Activated naive CD4-positive, alpha-beta T cell treated with anti-CD3 and anti-CD28 coated beads for 36 hours (primary cell): ENCODE data around the gene SAMD4B. TPM values are rescaled to one million over a fixed set of nuclear protein-coding genes. Genes with fewer than 3 reads are reported as not detected.

Experiments
- CTCF ChIA-PET: fragments of 350-600 bp; sonication (Branson Sonifier 250); formaldehyde crosslinking; loops from one replicate; lab custom pipeline; 2021; ENCODE audit warnings: antibody characterized with exemption; lab: Charles Lee
- DNase-seq: peaks from one replicate; pipeline ENCODE4 v3.0.0-alpha.2; 2020
- H3K27ac Mint-ChIP-seq: one replicate; pipeline ENCODE4 v1.8.0; 2021; ENCODE audit warnings: mild to moderate bottlenecking, mixed read lengths
- H3K27me3 Mint-ChIP-seq: one replicate; pipeline ENCODE4 v1.8.0; 2021; ENCODE audit warnings: low read depth, mixed read lengths
- H3K36me3 Mint-ChIP-seq: one replicate; pipeline ENCODE4 v1.8.0; 2021; ENCODE audit warnings: low read depth, mixed read lengths
- H3K4me1 Mint-ChIP-seq: one replicate; pipeline ENCODE4 v1.8.0; 2021; ENCODE audit warnings: low read depth, mixed read lengths
- H3K4me3 Mint-ChIP-seq: one replicate; pipeline ENCODE4 v1.8.0; 2021; ENCODE audit warnings: mild to moderate bottlenecking, moderate library complexity, mixed read lengths
- H3K9me3 Mint-ChIP-seq: one replicate; pipeline ENCODE4 v1.8.0; 2021; ENCODE audit warnings: mixed read lengths
- intact Hi-C: fragments of 100-400 bp; cut with micrococcal nuclease; formaldehyde crosslinking; loops from one replicate; pipeline ENCODE4 v1.15.1; 2023
- total RNA-seq, 2 experiments: library from RNA; stranded (reverse); gene quantifications; one replicate each; pipeline ENCODE4 v1.2.3, GENCODE V29; 2021

Gene SAMD4B
- total RNA-seq, 2 experiments from 2014 or later: 33.0 to 35.8 TPM

- H3K9me3 Mint-ChIP-seq: no peaks in the 10 kb centered on the region
- DNase-seq: no peak
- no peak overlapping the region for H3K27ac Mint-ChIP-seq
- no peaks in the 10 kb centered on the region for H3K27me3 Mint-ChIP-seq
- intact Hi-C loops: no loop called here
- CTCF ChIA-PET: interaction anchor here (3.0 kb wide), 1 partner anchor 19 kb away, joined by 7 read pairs; no protein-coding TSS in a partner anchor
- H3K4me3 Mint-ChIP-seq: no peak overlapping the region
- no peaks in the 10 kb centered on the region for H3K4me1 Mint-ChIP-seq
- peaks cover 3% of the 10 kb centered on the region for H3K36me3 Mint-ChIP-seq
Observed at GRCh38 chr19:39422020-39422419, 79.8 kb downstream of the SAMD4B start.

DNA sequence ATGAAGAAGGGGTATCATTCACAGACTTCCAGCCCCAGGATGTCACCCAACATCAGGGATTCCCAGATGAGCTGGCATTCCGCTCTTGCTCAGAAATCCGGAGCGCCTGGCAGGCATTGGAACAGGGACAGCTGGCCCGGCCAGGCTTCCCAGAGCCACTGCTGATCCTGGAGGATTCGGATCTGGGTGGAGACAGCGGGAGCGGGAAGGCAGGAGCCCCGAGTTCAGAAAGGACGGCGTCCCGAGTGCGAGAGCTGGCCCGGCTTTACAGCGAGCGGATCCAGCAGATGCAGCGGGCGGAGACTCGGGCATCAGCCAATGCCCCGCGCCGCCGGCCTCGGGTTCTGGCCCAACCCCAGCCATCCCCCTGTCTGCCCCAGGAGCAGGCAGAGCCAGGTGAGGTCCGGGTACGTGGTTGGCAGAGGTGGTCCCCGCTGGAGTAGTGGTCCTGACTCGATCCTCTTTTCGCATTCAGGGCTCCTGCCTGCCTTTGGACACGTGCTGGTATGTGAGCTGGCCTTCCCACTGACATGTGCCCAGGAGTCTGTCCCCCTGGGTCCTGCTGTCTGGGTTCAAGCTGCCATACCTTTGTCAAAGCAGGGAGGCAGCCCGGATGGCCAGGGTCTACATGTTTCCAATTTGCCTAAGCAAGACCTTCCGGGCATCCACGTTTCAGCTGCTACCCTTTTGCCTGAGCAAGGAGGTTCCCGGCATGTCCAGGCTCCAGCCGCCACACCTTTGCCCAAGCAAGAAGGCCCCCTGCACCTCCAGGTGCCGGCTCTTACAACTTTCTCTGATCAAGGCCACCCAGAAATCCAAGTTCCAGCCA, 81.3 kb downstream of the SAMD4B start:
- CTCF ChIA-PET: interaction anchor here (0.6 to 3.0 kb wide), 2 partner anchors 17 to 22 kb away, joined by 5 to 7 read pairs; partner anchors contain the start of gene SUPT5H
- Mint-ChIP-seq H3K4me3 (no peak overlapping the region), H3K27me3 (no peaks in the 10 kb centered on the region)

DNA sequence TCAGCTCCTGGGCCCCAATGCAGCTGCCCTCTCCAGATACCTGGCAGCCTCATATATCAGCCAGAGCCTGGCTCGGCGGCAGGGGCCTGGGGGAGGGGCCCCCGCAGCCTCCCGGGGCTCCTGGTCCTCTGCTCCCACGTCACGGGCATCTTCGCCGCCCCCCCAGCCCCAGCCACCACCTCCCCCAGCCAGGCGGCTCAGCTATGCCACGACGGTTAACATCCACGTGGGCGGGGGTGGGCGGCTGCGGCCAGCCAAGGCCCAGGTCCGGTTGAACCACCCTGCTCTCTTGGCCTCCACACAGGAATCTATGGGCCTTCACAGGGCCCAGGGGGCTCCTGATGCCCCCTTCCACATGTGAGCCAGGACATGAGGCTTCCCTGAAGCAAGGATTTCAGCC, 82.7 kb downstream of the SAMD4B start:
- Mint-ChIP-seq H3K36me3 (peaks cover 1% of the 10 kb centered on the region), H3K4me3 (no peak overlapping the region), H3K27me3 (no peaks in the 10 kb centered on the region), H3K9me3 (no peaks in the 10 kb centered on the region), H3K4me1 (no peaks in the 10 kb centered on the region), H3K27ac (no peak overlapping the region)
- CTCF ChIA-PET: interaction anchor here (0.7 kb wide), 1 partner anchor 11 kb away, joined by 3 read pairs; the partner anchor contains the start of gene RPS16
- no peak for DNase-seq
- intact Hi-C loops: no loop called here

More for the DNA sequence above, 81.3 kb downstream of the SAMD4B start:
- no peaks in the 10 kb centered on the region for H3K9me3 Mint-ChIP-seq
- DNase-seq: peak; percentile 5
- intact Hi-C loops: no loop called here
- H3K27ac Mint-ChIP-seq: no peak overlapping the region
- no peaks in the 10 kb centered on the region for H3K4me1 Mint-ChIP-seq
- peaks cover 3% of the 10 kb centered on the region for H3K36me3 Mint-ChIP-seq

GRCh38 chr19:39425744-39426143, 83.5 kb downstream of the SAMD4B start:
- Mint-ChIP-seq H3K9me3 (no peaks in the 10 kb centered on the region), H3K27me3 (no peaks in the 10 kb centered on the region), H3K4me1 (peaks cover 5% of the 10 kb centered on the region), H3K27ac (peak overlapping the region; percentile 2), H3K36me3 (peaks cover 1% of the 10 kb centered on the region), H3K4me3 (no peak overlapping the region)
- CTCF ChIA-PET: interaction anchor here (0.7 to 1.5 kb wide), 2 partner anchors 10 to 14 kb away, joined by 3 to 5 read pairs; partner anchors contain the start of genes PLEKHG2 and RPS16
- no peak for DNase-seq
- intact Hi-C loops: no loop called here

- no peak for DNase-seq
- Mint-ChIP-seq H3K36me3 (peaks cover 5% of the 10 kb centered on the region), H3K27ac (peak overlapping the region; percentile 2), H3K9me3 (no peaks in the 10 kb centered on the region), H3K27me3 (no peaks in the 10 kb centered on the region), H3K4me3 (no peak overlapping the region), H3K4me1 (peaks cover 9% of the 10 kb centered on the region)
- intact Hi-C loops: no loop called here
- CTCF ChIA-PET: interaction anchor here (1.0 to 1.5 kb wide), 2 partner anchors 14 to 48 kb away, joined by 3 to 5 read pairs; partner anchors contain the start of gene PLEKHG2
Observed at GRCh38 chr19:39426170-39426569, 83.9 kb downstream of the SAMD4B start.

DNA sequence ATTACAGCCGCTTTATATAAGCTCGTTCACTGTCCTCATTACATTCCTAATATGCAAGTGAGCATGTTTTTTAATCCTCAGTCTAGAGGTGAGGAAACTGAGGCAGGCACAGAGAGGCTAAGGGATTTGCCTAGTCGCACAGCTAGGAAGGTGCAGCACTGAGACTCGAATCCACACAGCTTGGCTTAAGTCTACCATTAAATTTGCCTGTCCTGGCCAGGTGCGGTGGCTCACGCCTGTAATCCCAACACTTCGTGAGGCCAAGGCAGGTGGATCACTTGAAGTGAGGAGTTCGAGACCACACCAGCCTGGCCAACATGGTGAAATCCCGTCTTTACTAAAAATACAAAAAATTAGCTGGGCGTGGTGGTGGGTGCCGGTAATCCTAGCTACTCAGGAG, 85.5 kb downstream of the SAMD4B start:
- DNase-seq: no peak
- H3K4me3 Mint-ChIP-seq: no peak overlapping the region
- no peaks in the 10 kb centered on the region for H3K9me3 Mint-ChIP-seq
- CTCF ChIA-PET: interaction anchor here (1.2 to 1.7 kb wide), 2 partner anchors 13 to 20 kb away, joined by 3 to 6 read pairs; no protein-coding TSS in a partner anchor
- peaks cover 12% of the 10 kb centered on the region for H3K36me3 Mint-ChIP-seq
- H3K4me1 Mint-ChIP-seq: peaks cover 18% of the 10 kb centered on the region
- intact Hi-C loops: no loop called here
- no peaks in the 10 kb centered on the region for H3K27me3 Mint-ChIP-seq
- no peak overlapping the region for H3K27ac Mint-ChIP-seq

- Mint-ChIP-seq H3K27ac (peak overlapping the region; percentile 46), H3K27me3 (no peaks in the 10 kb centered on the region), H3K36me3 (peaks cover 17% of the 10 kb centered on the region), H3K4me1 (peaks cover 26% of the 10 kb centered on the region), H3K4me3 (no peak overlapping the region), H3K9me3 (no peaks in the 10 kb centered on the region)
- intact Hi-C loops: no loop called here
- CTCF ChIA-PET: interaction anchor here (0.6 to 1.7 kb wide), 2 partner anchors 14 to 61 kb away, joined by 3 to 6 read pairs; no protein-coding TSS in a partner anchor
- DNase-seq: no peak
Observed at GRCh38 chr19:39428283-39429112, 86.3 kb downstream of the SAMD4B start.

DNA sequence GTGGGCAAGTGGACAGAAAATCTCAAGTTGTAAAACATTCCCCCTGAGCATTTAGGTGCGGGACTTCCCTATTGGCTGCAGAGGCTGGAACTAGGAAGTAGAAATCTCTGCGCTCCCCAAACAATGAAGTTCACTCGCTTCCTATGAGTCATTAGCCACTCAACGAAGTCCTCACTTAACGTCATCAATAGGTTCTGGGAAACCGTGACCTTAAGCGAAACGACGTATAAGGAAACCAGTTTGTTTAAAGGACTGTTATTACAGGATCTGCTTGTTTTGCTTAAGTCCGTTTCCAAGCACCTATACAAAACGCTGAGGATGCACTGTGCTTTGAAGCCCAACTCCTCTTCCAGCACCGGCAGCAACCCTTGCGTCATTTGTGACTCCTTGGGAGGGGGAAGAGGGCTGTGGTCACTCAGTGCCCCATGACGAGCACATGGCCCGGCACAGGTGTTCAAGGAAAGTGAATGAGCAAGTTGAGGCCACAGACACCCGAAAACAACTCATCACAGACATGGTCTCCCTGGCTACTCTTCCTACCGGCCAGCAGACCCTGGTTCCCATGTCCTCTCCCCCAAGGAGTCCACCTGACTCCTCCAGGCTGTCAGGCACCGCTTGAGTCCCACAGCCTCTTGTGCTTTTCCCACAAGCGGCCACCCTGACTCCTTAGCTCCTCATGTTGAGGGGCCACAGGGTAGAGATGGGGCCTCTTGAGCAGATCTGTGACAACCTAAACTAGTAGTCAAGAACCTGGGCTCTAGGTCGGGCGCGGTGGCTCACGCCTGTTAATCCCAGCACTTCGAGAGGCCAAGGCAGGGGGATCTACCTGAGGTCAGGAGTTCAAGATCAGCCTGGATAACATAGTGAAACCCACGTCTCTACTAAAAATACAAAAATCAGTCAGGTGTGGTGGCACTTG, 88.7 kb downstream of the SAMD4B start:
- no peaks in the 10 kb centered on the region for H3K27me3 Mint-ChIP-seq
- CTCF ChIA-PET: no interaction called here
- intact Hi-C loops: loop anchor here (1.0 to 2.0 kb wide), 3 partner anchors 14 to 33 kb away; partner anchors contain the start of genes PLEKHG2 and SUPT5H
- H3K9me3 Mint-ChIP-seq: no peaks in the 10 kb centered on the region
- peak overlapping the region; percentile 18 for H3K4me3 Mint-ChIP-seq
- peaks cover 40% of the 10 kb centered on the region for H3K36me3 Mint-ChIP-seq
- peaks cover 43% of the 10 kb centered on the region for H3K4me1 Mint-ChIP-seq
- DNase-seq: peak; percentile 78
- H3K27ac Mint-ChIP-seq: peak overlapping the region; percentile 93

- CTCF ChIA-PET: interaction anchor here (1.4 kb wide), 1 partner anchor 108 kb away, joined by 3 read pairs; no protein-coding TSS in a partner anchor
- Mint-ChIP-seq H3K4me1 (peaks cover 54% of the 10 kb centered on the region), H3K4me3 (peak overlapping the region; percentile 33), H3K27me3 (no peaks in the 10 kb centered on the region), H3K9me3 (no peaks in the 10 kb centered on the region), H3K27ac (peak overlapping the region; percentile 70), H3K36me3 (peaks cover 41% of the 10 kb centered on the region)
- intact Hi-C loops: no loop called here
- DNase-seq: no peak
Observed at GRCh38 chr19:39432677-39433025, 90.4 kb downstream of the SAMD4B start.

DNA sequence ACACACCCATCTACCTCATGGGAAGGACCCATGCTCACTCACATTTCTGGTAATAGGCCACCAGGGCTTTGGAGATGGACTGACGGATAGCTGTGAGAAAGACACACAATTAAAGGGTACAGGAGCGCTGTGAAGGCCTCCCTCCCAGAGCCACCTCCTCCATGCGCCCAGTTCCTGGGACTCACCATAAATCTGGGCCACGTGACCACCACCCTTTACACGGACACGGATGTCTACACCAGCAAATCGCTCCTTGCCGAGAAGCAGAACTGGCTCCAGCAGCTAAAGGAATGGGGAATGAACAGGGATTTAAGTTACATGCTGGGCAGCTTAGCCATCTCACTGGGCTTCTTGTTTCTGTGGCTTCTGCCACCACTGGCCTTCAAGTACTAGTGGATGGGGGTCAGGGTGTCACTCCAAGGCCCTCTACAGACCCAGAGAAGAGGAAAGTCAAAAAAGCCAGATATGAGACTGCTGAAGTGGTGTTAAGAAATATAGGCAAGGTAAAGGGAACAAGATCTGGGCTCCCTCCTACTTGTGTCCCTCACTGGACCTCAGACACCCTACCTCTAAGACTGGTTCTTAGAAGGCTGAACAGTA, 91.4 kb downstream of the SAMD4B start:
- CTCF ChIA-PET: interaction anchor here (1.2 kb wide), 1 partner anchor 42 kb away, joined by 3 read pairs; no protein-coding TSS in a partner anchor
- H3K27me3 Mint-ChIP-seq: no peaks in the 10 kb centered on the region
- intact Hi-C loops: no loop called here
- H3K4me3 Mint-ChIP-seq: peak overlapping the region; percentile 99
- peaks cover 54% of the 10 kb centered on the region for H3K4me1 Mint-ChIP-seq
- peaks cover 41% of the 10 kb centered on the region for H3K36me3 Mint-ChIP-seq
- H3K27ac Mint-ChIP-seq: peak overlapping the region; percentile 99
- no peak for DNase-seq
- no peaks in the 10 kb centered on the region for H3K9me3 Mint-ChIP-seq
